ENCODE measurements around the gene DVL1. TPM values are rescaled to one million over a fixed set of nuclear protein-coding genes. Genes with fewer than 3 reads are reported as not detected.

Gene DVL1
- 8.9 and 13.6 TPM in 2 replicates for polyA plus RNA-seq (2011; rRNA removed)
- 7.7 and 9.2 TPM in 2 replicates for polyA minus RNA-seq (2011; rRNA and poly(A)+ RNA removed)

DNA sequence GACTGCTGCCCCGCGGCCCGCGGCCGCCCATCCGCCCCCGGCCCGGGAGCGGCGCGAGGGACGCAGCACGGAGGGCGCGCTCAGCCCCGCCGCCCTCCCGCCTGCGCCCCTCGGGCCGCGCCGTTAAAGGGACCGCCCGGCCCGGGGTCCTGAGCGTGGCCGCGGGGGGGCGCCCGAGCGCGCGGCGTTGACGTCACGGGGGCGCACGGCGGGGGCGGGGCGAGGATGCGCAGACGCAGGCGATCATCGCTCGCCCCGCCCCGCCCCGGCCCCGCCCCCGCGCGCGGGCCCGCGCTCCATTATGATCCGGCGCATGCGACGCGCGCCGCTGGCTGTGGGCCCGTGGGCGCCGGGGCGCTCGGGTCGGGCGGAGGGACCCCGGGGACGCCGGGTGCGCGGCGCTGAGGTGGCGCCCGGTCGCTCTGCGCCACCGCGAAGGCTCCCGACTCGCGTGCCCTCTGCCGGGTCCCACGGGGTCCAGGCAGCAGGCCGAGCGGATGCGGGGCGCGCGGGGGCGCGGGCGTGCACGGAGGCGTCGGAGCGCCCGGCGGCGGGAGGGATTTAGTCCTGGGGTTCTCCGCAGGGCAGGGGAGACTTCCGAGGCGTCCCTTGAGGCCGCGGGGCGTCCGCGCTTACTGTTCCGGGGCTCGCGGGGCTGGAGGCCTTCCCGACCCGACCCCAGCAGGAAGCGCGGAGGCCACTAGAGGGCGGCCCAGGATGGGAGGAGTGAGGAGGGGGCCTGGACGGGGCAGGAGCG, at the start of gene DVL1:
DVL1 (minus strand) TSS at position 163 of the 757 bp plus-strand sequence. CDS start 353 bp downstream, outside the sequence.
- Histone ChIP-seq H3K4me3 (ENCODE audit: low read depth, low read length) (peak within 1 kb of the TSS; percentile 74), H3K9me3 (ENCODE audit: control insufficient read depth, insufficient read depth, low read length) (no peaks in the 10 kb centered on the region; the same call in 1 of the 2 replicates), H3K27ac (ENCODE audit: low read depth, low read length) (peak within 1 kb of the TSS; percentile 57), H3K27me3 (ENCODE audit: control insufficient read depth, insufficient read depth, low read length) (no peaks in the 10 kb centered on the region)
- TF ChIP-seq, protein P1, sequence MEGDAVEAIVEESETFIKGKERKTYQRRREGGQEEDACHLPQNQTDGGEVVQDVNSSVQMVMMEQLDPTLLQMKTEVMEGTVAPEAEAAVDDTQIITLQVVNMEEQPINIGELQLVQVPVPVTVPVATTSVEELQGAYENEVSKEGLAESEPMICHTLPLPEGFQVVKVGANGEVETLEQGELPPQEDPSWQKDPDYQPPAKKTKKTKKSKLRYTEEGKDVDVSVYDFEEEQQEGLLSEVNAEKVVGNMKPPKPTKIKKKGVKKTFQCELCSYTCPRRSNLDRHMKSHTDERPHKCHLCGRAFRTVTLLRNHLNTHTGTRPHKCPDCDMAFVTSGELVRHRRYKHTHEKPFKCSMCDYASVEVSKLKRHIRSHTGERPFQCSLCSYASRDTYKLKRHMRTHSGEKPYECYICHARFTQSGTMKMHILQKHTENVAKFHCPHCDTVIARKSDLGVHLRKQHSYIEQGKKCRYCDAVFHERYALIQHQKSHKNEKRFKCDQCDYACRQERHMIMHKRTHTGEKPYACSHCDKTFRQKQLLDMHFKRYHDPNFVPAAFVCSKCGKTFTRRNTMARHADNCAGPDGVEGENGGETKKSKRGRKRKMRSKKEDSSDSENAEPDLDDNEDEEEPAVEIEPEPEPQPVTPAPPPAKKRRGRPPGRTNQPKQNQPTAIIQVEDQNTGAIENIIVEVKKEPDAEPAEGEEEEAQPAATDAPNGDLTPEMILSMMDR (IDR thresholded peaks at IDR 0.05; ENCODE audit: low read depth, low read length): peak; percentile 52
- ChIA-PET POLR2A (no interaction called here), CTCF (no interaction called here)
- peak; percentile 24 for DNase-seq (ENCODE audit: low read depth, low spot score)

DNA sequence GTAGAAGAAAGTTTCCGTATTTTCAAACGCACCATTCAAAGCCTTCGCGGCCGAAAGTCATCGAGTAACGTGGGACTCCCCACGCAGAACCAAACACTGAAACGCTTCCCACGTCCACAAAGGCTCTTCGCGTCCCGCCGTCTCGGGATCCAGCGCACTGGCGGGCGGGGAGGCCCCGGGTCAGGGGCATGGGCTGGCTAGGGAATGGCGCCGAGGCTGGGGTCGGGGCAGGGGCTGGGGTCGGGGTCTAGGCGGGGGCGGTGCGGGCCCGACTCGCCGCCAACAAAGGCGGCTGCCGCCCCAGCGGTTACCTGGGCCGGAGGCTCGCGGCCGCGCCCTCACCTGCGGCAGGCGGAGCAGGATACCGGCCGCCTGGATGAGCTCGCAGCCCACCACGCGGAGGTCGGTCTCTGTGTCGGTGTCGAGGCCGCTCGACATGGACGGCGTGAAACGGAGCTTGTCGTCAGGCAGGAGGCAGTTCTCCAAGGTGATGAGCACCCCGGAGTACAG, 49.5 kb upstream of the DVL1 start:
- no peaks in the 10 kb centered on the region for H3K27me3 ChIP-seq (ENCODE audit: control insufficient read depth, insufficient read depth, low read length)
- no peak for DNase-seq (ENCODE audit: low read depth, low spot score)
- ChIA-PET CTCF (interaction anchor here (0.5 to 1.2 kb wide), 4 partner anchors 11 to 485 kb away, joined by 3 to 6 read pairs (median 4); no protein-coding TSS in a partner anchor), POLR2A (interaction anchor here (0.6 to 2.1 kb wide), 9 partner anchors 9 to 113 kb away, joined by 3 to 15 read pairs (median 3); partner anchors contain the start of genes ATAD3A, AURKAIP1 and MRPL20)
- no peak overlapping the region for H3K27ac ChIP-seq (ENCODE audit: low read depth, low read length)
- H3K9me3 ChIP-seq (ENCODE audit: control insufficient read depth, insufficient read depth, low read length): no peaks in the 10 kb centered on the region; the same call in 1 of the 2 replicates
- TF ChIP-seq, protein P1 (IDR thresholded peaks at IDR 0.05; ENCODE audit: low read depth, low read length): no peak
- H3K4me3 ChIP-seq (ENCODE audit: low read depth, low read length): peak overlapping the region; percentile 96

DNA sequence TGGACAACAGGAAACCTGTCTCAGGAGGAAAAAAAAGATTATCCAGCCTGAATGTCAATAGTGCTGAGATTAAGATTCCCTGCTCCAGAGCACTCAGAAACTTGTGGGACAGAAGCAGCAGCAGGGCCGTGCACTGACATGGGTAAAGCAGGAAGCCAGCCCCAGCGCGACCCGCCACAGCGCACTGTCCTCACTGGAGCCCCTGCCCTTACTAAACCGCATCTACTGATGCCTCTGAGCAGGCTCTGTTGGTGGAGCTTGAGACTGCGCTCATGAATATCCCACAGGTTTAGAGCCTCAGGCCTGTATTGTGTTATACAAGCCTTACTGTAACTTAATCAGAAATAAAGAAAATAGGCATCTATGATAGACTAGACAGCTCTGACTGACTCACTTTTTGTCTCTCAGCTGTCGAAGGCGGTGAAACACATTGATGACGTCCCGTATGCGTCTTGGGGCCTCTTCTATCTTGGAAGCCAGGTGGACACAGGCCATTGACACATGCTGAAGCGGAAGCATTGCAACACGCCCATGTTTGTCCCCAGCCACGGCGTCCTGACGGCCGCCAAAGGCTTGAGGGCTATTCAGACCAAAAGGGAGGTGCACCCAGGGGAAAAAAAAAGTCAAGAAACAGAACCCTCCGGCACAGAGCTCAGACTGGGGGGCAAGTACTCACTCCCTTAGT, 48.8 kb upstream of the DVL1 start:
- no peak overlapping the region for H3K27ac ChIP-seq (ENCODE audit: low read depth, low read length)
- ChIA-PET CTCF (interaction anchor here (0.5 to 0.7 kb wide), 2 partner anchors 26 to 75 kb away, joined by 3 to 7 read pairs; no protein-coding TSS in a partner anchor), POLR2A (no interaction called here)
- no peak for DNase-seq (ENCODE audit: low read depth, low spot score)
- H3K4me3 ChIP-seq (ENCODE audit: low read depth, low read length): peak overlapping the region; percentile 96
- TF ChIP-seq, protein P1 (IDR thresholded peaks at IDR 0.05; ENCODE audit: low read depth, low read length): no peak
- H3K9me3 ChIP-seq (ENCODE audit: control insufficient read depth, insufficient read depth, low read length): no peaks in the 10 kb centered on the region; the same call in 1 of the 2 replicates
- H3K27me3 ChIP-seq (ENCODE audit: control insufficient read depth, insufficient read depth, low read length): no peaks in the 10 kb centered on the region

DNA sequence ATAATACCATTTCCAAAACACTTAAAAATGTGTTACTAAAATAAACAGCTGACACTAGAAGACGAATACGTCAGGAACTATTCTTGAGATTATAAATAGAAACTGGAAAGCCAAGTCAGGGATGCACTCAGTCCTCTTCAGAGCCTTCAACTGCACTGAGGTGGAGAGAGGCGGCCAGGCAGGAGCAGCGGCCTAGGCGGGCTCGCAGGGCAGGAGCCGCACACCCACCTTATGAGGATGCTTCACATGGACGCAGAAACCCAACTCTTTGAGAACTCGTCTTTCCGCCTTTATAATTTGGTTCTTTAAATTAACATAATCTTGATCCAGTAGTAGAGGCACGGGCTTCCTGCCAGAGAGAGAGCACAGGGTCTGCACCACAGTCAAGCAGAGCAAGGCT, 45.9 kb upstream of the DVL1 start:
- Histone ChIP-seq H3K27me3 (ENCODE audit: control insufficient read depth, insufficient read depth, low read length) (no peaks in the 10 kb centered on the region), H3K4me3 (ENCODE audit: low read depth, low read length) (no peak overlapping the region), H3K27ac (ENCODE audit: low read depth, low read length) (no peak overlapping the region), H3K9me3 (ENCODE audit: control insufficient read depth, insufficient read depth, low read length) (no peaks in the 10 kb centered on the region; the same call in 1 of the 2 replicates)
- ChIA-PET CTCF (interaction anchor here (1.4 kb wide), 1 partner anchor 24 kb away, joined by 5 read pairs; no protein-coding TSS in a partner anchor), POLR2A (no interaction called here)
- TF ChIP-seq, protein P1 (IDR thresholded peaks at IDR 0.05; ENCODE audit: low read depth, low read length): no peak
- DNase-seq (ENCODE audit: low read depth, low spot score): no peak

All from AG04450 (cell line).